SW480 (cell line): ENCODE measurements around the gene ANKRD9.

Experiments used
- DNase-seq: peaks from one replicate; pipeline ENCODE4 v3.0.0-alpha.2; 2016; ENCODE audit warnings: low spot score

ANKRD9 gene

DNA sequence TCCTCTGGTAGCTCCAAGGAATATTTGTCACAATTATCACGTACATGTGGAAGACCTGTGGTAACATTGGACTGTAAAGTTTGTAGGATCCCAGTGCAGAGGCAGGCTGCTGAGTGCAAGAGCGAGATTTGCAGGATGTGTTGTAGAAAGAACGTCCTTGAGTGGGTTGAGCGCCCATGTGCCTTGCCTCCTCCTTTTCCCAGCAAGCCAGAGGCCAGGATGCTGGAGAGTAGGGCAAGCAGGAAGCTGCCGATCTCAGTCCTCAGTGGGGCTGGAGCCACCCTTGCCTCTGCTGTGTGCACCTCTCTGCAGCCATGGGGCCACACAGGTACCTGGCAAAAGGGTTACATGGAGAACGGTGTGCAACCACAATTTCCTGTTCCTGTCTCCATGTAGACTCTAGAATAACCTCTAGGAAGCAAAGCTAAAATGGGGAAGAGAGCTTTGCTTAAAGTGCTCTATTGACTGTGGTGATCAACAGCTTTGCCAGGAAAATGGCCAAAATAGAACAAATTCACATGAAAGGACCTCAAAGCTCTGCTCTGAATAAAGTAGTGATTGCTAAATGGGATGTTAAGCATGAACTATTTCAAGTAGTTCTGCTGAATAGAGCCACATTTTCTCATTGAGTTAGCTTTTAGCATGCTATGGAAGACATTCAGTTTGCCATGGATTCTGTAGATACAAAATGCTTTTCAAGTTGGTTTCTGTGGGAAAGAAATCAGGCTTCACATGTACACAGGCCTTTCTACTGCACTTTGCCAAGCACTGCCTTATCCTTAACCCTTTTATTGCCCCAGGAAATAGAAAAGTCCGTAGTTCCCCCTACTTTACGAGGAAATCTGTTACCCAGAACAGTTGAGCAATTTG lies 37.4 kb downstream of the ANKRD9 start:
- DNase-seq = no peak

DNA sequence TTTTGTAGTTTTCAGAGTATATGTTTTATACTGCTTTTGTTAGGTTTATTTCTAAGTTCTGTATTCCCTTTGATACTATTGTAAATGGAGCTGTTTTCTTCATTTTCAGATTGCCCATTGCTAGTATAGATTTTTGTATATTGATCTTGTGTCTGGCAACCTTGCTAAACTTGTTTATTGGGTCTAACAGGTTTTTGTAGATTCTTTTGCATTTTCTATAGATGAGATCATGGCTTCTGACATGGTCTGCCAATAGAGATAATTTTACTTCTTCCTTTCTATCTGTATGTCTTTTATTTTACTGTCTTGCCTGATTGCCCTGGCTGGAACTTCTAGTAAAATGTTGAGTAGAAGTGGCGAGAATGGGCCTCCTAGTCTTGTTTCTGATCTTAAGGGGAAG lies 40.3 kb downstream of the ANKRD9 start:
- no peak for DNase-seq

DNA sequence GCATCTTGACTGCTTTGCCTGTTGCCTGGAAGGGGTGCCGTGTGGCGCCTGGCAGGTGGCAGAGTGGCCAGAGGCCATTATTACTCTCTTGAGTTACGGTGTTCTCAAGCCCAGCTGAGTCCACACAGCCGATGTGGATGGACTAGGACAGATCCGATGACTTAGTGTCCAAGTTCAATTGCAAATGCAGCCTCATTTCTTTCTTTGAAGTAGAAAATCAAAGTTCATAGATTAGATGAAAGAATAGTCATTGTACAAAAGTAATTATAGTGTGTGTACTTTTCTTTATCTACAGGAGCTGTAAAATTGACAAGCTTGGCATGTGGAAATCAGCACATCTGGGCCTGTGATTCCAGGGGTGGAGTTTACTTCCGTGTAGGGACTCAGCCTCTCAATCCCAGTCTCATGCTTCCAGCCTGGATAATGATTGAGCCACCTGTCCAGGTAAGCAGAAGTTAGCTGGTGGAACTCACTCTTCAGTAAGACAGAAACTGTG lies 44.7 kb downstream of the ANKRD9 start:
- DNase-seq = no peak

DNA sequence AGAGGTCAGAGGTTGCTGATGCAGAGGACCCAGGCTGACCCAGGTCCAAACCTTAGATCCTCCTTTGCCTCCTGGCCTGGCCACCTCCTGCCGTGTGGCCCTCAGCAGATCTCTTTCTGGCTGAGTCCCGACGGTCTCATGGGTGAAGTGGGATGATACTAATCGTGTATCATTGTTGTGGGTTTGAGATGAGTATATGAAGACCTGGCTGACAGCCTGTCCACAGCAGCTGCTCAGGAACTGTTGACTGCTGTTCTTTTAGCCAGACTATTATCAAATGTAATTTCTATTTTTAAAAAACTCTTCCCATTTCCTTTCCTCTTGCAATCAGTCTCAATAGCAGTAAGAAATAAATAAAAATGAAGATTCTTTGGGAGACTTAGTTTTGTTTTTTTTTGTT lies 45.6 kb downstream of the ANKRD9 start:
- no peak for DNase-seq

DNA sequence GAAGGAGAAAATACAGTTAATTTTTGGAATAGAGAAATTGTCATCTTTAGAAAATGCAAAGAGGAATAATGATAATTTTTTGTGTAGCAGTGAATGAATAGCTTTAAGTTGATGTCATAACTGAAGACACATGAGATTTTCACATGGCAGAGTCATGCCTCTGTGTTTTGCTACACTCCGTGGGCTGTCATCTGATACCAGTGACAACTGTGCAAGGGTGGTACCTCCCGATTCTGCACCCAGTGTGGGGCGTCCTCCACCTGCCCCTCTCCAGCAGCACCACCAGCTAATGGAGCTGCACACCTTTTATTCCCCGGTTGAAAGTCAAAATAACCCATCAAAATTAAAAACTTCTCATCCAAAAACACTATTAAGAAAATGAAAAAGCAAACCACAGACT lies 47.2 kb downstream of the ANKRD9 start:
- DNase-seq = no peak

DNA sequence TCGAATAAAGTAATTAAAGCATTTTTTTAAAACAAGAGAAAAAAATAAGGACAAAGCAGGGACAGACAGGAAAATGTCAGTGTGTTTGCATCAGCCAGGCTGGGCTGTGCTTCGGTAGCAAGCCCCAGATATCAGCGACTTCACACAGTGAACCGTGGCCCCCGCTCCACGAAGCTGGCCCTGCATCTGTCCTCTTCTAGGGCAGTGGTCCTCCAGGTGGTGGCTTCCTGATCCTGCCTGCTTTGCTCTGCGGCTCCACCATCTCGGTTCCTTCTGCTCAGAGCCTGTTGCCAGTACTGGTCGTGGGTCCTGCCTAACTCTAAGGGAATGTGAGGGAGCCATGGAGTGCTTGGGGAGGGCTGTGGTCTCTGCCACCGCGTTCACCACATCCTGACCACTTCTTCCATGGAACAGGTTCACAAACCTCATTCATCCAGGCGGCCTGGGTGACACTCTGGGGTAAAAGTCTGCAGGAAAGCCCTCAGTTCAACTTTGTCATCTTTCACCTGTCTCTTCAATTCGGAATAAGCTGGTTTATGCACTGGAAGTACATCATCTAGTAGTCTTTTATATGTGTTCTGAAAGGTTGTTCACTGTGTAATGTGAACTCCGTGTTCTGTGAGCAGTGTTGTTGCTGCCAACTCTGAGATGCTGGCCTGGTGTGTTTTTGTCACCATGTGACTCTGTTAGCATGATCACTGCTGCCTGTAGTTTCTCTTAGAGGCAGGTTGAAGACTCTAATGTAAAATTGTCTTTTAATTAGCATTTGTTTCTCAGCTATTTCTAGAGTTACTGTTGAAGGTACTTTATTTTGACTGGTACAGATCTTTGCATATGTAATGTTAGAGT lies 47.9 kb downstream of the ANKRD9 start:
- peak; percentile 61 for DNase-seq

DNA sequence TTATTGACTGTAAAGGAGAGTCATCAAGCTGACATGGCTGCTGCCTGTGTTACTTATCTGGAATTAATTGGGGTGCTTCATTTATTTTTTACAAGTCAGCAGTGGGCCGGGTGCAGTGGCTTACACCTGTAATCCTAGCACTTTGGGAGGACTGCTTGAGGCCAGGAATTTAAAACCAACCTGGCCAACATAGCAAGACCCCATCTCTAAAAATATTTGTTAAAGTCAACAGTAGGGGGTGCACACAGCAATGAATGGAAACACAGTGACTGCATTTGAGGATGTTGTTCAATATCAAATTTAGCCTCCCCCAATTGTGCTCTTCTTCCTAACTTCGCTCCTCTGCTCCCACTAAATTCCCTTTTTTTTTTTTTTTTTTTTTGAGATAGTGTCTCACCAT lies 52.1 kb downstream of the ANKRD9 start:
- no peak for DNase-seq

DNA sequence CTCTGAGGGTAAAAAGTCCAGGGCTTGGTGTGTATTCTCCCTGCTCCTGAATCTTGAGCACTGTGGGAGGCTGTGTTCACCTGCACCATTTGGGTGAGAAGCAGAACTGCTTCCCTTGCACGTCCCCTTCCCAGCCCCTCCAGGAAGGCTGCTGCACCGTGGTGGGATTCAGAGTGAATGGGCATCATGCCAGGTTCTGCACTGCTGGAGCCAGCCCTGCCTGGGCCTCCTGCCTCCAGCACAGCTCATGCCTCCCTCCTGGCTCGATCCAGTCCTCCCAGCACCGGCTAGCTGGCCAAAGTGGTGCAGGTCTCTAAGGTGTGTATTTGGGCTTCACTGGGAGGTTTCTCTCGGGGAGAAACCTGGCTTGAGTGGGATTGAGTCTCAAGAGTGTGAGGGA lies 54.9 kb downstream of the ANKRD9 start:
- no peak for DNase-seq

DNA sequence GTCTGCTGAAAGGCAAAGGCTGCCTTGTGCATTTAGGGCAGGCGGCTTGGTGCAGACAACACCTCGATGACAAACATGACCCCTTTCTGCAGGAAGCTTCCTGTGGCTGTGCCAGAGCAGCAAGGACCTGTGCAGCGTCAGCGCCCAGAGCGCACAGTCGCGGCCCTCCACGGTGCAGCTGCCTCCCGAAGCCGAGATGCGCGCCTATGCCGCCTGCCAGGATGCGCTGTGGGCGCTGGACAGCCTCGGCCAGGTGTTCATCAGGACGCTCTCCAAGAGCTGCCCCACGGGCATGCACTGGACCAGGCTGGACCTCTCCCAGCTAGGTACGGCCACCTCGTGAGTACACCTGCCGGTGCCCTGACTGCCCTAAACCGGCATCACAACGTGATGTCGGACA lies 57.3 kb downstream of the ANKRD9 start:
- no peak for DNase-seq
